HG03457 (cell line): Measurements from ENCODE around the gene SASH1.
A peak's percentile ranks its signal among the peaks of the same experiment; 100 is the strongest.
"Not testable (repeated sequence)": the region's sequence is repeated elsewhere in the genome, so short reads cannot be mapped to it uniquely, and the experiment has no call there.

Experiments
- ATAC-seq: cut with Tn5 transposase; IDR thresholded peaks from one replicate; pipeline ENCODE4 v1.9.1; 2021; ENCODE audit warnings: moderate number of reproducible peaks; ENCODE audit not compliant: unreplicated experiment

SASH1 gene

GRCh38 chr6:148572676-148573335 lies 230.2 kb downstream of the SASH1 start:
- no peak for ATAC-seq

GRCh38 chr6:148573922-148574321 lies 231.3 kb downstream of the SASH1 start:
- ATAC-seq, result no peak

GRCh38 chr6:148577687-148578488 lies 235.2 kb downstream of the SASH1 start:
- ATAC-seq, result peak; percentile 96

DNA sequence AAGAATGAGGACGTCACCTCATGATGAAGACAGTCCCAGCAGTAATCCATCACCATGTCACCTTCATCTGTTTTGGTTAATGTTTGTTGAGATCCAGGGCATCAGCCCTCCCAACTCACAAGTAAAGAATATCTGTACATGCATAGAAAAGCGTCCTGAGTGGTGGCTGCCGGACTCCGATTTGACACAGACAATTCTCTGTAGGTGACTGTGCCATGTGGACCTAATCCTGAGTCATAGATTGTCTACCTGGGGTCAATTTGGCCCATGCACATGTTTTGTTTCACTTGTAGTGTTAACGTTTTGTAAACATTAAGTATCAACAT lies 235.8 kb downstream of the SASH1 start:
- no peak for ATAC-seq

DNA sequence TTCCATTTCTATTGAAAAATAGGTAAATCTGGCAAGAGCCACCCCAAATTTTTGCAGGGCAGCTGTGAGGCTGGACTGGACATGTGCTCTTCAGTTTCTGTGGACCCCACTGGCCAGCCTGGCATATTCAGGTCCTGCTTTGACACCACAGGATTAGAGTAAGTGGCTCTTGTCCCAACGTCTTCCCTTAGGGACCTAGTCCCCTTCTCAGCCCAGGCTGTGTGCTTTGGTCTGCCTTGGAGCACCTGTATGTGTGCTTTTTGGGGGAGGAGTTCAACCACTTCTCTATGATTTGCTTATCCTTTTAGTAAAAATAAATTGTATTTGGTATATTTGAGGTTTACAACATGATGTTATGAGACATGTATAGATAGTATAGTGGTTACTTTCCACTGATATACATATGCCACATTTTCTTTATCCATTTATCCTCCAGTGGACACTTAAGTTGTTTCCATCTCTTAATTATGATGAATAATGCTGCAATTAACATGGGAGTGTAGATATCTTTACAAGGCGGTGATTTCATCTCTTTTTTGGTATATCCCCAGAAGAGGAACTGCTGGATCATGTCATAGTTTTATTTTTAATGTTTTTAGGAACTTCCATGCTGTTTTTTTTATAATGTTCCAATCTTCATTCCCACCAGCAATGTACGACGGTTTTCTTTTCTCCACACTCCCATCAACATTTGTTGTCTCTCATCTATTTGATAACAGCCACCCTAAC lies 236.4 kb downstream of the SASH1 start:
- ATAC-seq, result no peak

DNA sequence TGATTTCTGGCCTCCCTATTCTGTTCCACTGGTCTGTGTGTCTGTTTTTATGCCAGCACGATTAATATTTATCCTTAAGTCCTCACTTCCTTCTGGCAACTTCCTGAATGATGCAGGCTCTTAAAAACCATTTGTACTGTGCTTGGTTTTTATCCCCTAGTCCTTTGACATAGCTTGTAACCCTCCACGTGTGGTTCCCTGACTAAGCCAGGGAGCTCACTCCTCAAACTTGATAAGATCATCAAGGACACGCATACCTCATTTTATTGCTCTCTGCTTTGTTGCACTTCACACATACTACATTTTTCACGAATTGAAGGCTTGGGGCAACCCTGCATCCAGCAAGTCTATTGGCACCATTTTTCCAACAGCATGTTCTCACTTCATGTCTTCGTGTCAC lies 237.8 kb downstream of the SASH1 start:
- no peak for ATAC-seq

DNA sequence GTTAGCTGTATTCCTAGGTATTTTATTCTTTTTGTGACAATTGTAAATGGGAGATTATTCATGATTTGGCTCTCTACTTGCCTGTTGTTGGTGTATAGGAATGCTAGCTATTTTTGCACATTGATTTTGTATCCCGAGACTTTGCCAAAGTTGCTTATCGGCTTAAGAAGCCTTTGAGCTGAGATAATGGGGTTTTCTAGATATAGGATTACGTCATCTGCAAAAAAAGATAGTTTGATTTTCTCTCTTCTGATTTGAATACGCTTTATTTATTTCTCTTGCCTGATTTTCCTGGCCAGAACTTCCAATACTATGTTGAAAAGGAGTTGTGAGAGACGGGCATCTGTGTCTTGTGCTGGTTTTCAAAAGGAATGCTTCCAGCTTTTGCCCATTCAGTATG lies 241.0 kb downstream of the SASH1 start:
- ATAC-seq, result no peak

DNA sequence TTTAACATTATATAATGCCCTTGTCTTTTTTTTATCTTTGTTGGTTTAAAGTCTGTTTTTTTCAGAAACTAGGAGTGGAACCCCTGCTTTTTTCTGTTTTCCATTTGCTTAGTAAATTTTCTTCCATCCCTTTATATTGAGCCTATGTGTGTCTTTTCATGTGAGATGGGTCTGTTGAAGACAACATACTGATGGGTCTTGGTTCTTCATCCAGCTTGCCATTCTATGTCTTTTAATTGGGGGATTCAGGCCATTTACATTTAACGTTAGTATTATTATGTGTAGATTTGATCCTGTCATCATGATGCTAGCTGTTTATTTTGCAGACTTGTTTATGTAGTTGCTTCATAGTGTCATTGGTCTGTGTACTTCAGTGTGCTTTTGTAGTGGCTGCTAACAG lies 243.0 kb downstream of the SASH1 start:
- not testable (repeated sequence) for ATAC-seq

- no peak for ATAC-seq
Observed at GRCh38 chr6:148590883-148591282, 248.2 kb downstream of the SASH1 start.

- no peak for ATAC-seq
Observed at GRCh38 chr6:148591656-148592055, 249.0 kb downstream of the SASH1 start.

GRCh38 chr6:148593130-148593812 lies 250.6 kb downstream of the SASH1 start:
- ATAC-seq, result no peak

- ATAC-seq, result no peak
Observed at GRCh38 chr6:148593813-148594170, 251.2 kb downstream of the SASH1 start.

GRCh38 chr6:148595550-148595949 lies 252.9 kb downstream of the SASH1 start:
- no peak for ATAC-seq

- no peak for ATAC-seq
Observed at GRCh38 chr6:148596891-148597455, 254.3 kb downstream of the SASH1 start.

DNA sequence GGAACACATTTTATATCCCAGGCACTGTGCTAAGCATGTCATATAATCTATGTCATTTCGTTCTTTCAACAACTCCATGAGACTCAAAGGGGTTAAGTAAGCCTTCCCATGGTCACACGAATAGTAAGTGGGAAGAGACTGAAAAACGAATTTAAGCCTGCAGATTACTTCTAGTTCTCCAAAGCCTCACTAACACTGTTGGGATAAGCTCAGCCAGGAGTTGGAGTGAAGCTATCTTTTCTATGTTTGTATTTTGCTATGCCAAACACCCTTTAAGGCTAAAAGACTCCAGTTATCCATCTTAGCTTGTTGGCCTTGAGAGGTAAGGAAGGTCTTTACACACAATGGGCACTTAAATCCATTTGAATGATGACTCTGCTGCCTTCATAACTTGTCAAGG lies 256.1 kb downstream of the SASH1 start:
- no peak for ATAC-seq

- no peak for ATAC-seq
Observed at GRCh38 chr6:148599967-148600426, 257.4 kb downstream of the SASH1 start.
